ENCODE results near the gene SPRED2.

SPRED2 gene

GRCh38 chr2:65345631-65346030 is 86.8 kb downstream of the SPRED2 start:
- H3K36me3 ChIP-seq (ENCODE audit: control insufficient read depth, insufficient read depth, low read length): no peaks in the 10 kb centered on the region; the same call in 1 of the 2 replicates
- no peaks in the 10 kb centered on the region; the same call in 1 of the 2 replicates for H3K27me3 ChIP-seq (replicated peaks; ENCODE audit: control insufficient read depth, insufficient read depth, low read length)
- no peak for TF ChIP-seq CTCF (IDR thresholded peaks at IDR 0.05; ENCODE audit: insufficient read depth, low read length, poor library complexity, severe bottlenecking)
- no peak for DNase-seq (ENCODE audit: extremely low read depth, insufficient read length)
- no peak overlapping the region for H3K4me3 ChIP-seq (replicated peaks; ENCODE audit: low read depth, low read length)

GRCh38 chr2:65344689-65345088 is 87.7 kb downstream of the SPRED2 start:
- DNase-seq (ENCODE audit: extremely low read depth, insufficient read length): no peak
- H3K4me3 ChIP-seq (replicated peaks; ENCODE audit: low read depth, low read length): peak overlapping the region; percentile 23; the same call in 1 of the 2 replicates
- no peaks in the 10 kb centered on the region; the same call in 1 of the 2 replicates for H3K27me3 ChIP-seq (replicated peaks; ENCODE audit: control insufficient read depth, insufficient read depth, low read length)
- TF ChIP-seq CTCF (IDR thresholded peaks at IDR 0.05; ENCODE audit: insufficient read depth, low read length, poor library complexity, severe bottlenecking): no peak
- no peaks in the 10 kb centered on the region; the same call in 1 of the 2 replicates for H3K36me3 ChIP-seq (ENCODE audit: control insufficient read depth, insufficient read depth, low read length)

- Histone ChIP-seq H3K36me3 (ENCODE audit: control insufficient read depth, insufficient read depth, low read length) (no peaks in the 10 kb centered on the region; the same call in 1 of the 2 replicates), H3K4me3 (replicated peaks; ENCODE audit: low read depth, low read length) (no peak overlapping the region), H3K27me3 (replicated peaks; ENCODE audit: control insufficient read depth, insufficient read depth, low read length) (no peaks in the 10 kb centered on the region; the same call in 1 of the 2 replicates)
- no peak for DNase-seq (ENCODE audit: extremely low read depth, insufficient read length)
- TF ChIP-seq CTCF (IDR thresholded peaks at IDR 0.05; ENCODE audit: insufficient read depth, low read length, poor library complexity, severe bottlenecking): no peak
These were observed 88.2 kb downstream of the SPRED2 start for GRCh38 chr2:65344182-65344581.

GRCh38 chr2:65343386-65343785 is 89.0 kb downstream of the SPRED2 start:
- H3K36me3 ChIP-seq (ENCODE audit: control insufficient read depth, insufficient read depth, low read length): no peaks in the 10 kb centered on the region; the same call in 1 of the 2 replicates

GRCh38 chr2:65340898-65341681 is 91.3 kb downstream of the SPRED2 start:
- no peak for TF ChIP-seq CTCF (IDR thresholded peaks at IDR 0.05; ENCODE audit: insufficient read depth, low read length, poor library complexity, severe bottlenecking)
- no peaks in the 10 kb centered on the region for H3K27me3 ChIP-seq (replicated peaks; ENCODE audit: control insufficient read depth, insufficient read depth, low read length)
- no peaks in the 10 kb centered on the region; the same call in 1 of the 2 replicates for H3K36me3 ChIP-seq (ENCODE audit: control insufficient read depth, insufficient read depth, low read length)
- H3K4me3 ChIP-seq (replicated peaks; ENCODE audit: low read depth, low read length): no peak overlapping the region
- no peak for DNase-seq (ENCODE audit: extremely low read depth, insufficient read length)

More at GRCh38 chr2:65343386-65343785, 89.0 kb downstream of the SPRED2 start:
- DNase-seq (ENCODE audit: extremely low read depth, insufficient read length): no peak
- TF ChIP-seq CTCF (IDR thresholded peaks at IDR 0.05; ENCODE audit: insufficient read depth, low read length, poor library complexity, severe bottlenecking): no peak
- Histone ChIP-seq H3K27me3 (replicated peaks; ENCODE audit: control insufficient read depth, insufficient read depth, low read length) (no peaks in the 10 kb centered on the region; the same call in 1 of the 2 replicates), H3K4me3 (replicated peaks; ENCODE audit: low read depth, low read length) (no peak overlapping the region)
